GF-D8 (cell line): ENCODE results near the gene TMEM218.

Experiments
- DNase-seq: peaks from one replicate; lab custom pipeline; 2025; lab: John Stamatoyannopoulos, UW

TMEM218 gene

DNA sequence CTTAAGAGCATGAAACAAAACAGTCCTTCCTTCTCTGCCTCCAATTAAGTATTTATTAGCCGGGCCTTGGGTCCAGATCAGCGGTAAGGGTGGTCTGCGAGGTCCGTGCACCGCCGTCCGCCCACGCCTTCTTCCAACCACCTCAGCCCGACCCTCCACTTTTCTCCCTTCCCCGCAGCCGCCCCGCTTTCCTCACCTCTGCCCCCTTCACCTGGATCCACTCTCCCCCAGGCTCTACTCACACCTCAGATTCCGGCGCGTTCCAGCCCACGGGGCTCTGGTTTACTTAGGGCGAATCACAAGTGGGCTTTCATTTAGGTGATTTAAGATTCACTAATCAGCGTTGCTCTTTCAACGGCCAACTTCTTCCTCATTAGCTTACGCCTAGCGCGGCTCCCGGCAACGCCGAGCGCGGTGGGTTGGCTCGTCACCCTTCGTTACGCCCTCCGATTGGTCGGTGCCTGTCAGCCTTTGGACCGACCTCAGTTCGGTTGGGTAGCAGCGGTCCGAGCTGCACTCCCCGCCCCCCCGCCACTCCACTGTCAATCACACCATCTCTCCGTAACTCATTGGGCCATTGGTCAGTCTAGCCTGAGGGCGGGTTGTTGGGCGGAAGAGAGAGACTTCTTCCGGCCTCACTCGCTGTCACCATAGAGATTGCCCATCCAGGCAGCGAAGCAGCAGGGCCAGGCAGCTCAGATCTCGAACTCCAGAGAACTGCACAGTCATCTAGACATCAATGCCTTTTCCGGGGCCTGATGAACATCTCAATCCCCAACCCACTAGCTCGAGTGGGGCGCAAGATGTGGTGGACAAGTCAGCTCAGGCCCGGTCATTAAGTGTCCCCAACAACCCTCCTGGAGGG, at the start of gene TMEM218:
Gene TMEM218, minus strand, starts transcription at position 284 of the 865 bp plus-strand sequence. CDS start 9,385 bp downstream, outside the sequence.
- DNase-seq: peak; percentile 100

DNA sequence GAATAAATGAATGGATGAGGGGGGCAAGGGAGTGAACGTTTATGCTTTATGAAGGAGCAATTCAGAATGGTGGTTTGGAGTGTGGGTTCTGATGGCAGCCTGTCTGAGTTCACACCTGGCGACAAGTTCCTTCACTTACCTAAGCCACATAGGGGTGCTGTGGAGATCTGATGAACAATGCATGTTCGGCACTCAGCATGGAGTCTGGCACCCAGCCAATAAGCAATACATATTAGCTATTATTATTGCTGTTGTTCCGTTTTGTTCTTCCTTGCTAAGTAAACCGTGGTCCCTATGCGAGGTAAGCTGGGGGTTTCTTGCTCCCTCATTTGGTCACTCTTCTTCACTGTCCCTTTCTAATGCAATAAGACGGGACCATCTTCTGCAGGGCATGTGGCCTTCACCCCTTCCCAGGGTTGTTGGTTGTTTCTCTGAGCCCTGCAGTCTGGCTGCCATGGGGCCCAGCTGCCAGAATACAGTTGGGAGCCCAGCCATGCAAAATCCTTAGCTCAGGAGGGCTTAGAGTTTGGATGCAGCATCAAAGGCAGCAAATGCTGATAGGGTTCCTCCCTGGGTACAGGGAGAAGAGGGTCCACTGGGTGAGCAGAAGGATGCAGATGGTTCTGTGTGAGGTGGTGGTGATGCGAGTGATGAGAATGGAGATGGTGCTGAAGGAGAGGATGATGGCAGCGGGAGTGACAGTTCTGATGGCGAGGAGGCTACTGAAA, 46.7 kb upstream of the TMEM218 start:
- no peak for DNase-seq

DNA sequence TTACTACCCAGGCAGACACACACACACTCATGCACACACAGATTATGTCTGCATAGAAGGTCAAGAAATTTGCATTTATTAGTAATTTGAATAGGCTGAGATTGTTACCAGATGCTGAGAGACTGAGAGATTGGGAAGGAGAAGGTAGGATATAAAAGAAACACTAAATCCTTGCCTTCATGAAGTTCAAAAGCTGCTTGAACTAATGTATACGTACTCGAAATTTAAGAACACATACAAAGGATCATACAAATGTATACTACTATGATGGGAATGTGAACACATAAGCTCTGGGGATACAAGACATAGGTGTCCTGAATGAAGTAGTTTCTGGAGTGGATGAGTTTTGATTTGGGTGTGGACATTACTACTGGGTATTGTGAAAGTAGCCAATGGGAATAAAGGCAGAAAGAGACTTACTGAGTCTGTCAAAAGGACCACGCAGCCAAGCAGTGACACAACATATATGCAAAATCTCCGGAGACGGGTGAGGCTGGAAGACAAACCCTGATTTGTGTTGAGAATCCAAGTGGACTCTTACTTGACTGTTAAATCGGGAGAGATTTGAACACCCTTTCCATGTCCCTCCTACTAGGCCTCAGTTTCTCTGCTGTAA, 45.8 kb upstream of the TMEM218 start:
- DNase-seq: no peak

DNA sequence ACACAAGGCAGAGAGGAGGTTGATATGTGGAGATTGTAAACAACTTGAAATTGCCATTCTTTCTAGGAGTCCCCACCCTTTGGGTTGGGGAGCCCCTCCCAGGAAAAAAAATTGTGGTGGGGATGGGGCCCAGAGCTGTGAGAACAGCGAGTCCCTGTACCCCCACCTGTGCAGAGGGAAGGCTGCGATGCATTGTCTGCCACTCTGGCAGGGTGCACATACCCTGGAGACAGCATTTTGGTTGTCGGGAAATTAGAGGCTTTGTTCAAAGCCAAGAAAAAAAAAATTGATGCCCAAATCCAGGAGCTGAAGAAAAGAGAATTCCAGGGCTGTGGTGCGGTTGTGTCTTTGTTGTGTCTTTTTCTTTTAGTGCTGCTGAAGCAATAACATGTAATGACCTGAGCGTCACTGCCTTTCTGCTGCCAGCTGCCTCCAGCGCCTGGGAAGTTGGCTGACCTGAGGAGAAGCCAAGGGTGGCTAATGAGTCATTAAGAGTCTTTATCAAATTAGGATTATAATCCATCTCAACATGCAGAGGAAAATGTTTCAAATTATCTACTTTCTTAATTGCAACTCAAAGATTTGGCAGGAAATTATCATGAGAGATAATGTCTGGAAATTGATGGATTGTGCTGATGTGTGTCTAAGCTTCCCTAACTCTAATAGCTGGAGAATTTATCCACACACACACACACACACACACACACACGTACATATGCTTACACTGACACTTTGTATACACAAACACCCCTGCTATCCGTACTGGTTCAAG, 45.1 kb upstream of the TMEM218 start:
- no peak for DNase-seq

DNA sequence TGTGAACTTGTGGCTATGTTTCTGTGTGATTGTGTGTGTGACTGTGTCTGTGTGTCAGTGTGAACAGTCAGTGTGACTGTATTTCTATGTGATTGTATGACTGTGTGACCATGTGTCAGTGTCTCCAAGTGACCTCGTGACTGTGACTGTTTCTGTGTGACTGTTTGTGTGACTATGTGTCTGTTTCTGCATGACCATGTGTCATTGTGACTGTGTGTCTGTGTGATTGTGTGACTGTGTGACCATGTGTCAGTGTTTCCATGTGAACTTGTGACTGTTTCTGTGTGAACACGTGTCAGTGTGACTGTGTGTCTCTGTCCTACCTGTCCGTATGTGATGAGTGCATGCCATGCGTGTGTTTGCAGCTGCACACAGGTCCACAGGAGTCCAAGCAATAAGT, 44.3 kb upstream of the TMEM218 start:
- no peak for DNase-seq

DNA sequence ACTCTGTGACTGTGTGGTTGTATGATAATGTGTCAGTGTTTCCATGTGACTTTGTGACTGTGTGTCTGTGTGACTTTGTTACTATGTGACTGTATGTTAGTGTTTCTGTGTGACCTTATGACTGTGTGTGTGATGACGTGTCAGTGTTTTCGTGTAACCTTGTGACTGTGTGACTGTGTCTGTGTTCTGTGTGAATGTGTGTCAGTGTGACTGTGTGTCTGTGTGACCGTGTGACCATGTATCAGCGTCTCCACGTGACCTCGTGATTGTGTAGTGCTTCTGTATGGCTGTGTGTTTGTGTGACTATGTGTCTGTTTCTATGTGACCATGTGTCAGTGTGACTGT, 43.6 kb upstream of the TMEM218 start:
- no peak for DNase-seq

DNA sequence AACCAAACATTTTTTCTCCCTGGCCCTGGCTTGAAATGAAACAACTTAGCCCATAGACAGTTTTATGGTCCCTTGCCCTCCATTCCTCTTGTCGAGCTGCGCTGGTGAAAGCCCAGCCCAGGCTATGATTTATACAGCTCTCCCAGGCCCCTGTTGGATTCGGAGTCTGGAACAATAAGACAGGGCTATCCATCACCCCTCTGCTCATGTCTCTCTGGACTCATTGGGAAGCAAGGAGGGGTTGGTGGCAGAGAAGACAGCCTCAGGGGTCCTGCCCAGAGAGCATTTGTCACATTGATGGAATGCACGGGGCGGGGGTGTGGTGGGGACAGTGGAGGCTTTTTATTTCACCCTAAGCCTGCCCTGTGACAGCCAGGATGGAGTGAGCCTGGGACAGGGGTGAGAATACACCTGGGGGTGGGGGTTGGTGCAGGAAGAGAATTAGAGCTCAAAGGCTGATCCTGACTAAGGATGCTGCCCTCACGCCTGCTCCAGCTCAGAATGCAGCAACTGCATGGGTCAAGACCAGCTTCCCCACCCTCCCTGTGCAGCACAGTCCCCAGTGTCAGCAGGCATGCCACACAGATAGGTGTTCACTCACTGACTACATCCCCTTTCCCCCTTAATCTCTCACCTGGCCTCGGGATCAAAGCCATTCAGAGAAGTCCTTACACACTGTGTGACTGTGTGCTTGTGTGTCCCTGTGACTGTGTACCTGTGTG, 43.1 kb upstream of the TMEM218 start:
- no peak for DNase-seq

DNA sequence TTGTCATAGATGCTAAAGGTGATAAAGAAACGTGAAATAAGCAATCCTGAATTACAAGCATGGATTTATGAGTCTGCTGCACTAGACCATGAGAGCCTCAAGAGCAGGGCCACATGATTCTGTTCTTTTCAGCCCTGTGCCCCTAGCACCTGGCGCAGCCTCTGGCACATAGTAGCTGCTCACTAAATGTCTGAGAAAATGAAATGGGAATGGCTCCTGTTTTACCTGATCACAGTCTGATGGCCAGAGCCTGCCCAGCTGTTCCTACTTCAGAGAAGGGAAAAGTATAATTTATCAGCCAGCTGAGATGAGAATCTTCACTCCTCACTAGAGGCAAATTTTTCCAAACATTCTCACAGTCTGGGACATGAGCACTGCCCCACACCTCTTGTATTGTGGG, 42.4 kb upstream of the TMEM218 start:
- DNase-seq: no peak

DNA sequence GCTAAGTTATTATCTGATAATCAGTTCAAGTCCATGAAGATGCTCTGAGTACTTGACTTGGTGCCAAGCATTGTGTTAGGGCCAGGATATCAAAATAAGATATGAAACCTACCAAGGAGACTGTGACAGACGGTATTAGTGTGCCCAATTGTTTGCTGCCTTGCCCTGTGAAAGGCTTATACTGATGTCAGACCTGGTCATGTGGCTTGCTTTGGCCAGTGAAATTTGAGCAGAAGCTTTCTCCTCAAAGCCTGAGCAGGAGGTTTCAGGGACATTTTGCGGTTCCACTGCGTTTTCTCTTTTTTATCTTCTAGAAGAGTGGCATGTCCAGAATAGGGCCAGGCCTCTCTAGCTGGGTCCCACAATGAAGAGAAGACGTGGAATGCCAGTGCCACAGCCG, 37.3 kb upstream of the TMEM218 start:
- no peak for DNase-seq

DNA sequence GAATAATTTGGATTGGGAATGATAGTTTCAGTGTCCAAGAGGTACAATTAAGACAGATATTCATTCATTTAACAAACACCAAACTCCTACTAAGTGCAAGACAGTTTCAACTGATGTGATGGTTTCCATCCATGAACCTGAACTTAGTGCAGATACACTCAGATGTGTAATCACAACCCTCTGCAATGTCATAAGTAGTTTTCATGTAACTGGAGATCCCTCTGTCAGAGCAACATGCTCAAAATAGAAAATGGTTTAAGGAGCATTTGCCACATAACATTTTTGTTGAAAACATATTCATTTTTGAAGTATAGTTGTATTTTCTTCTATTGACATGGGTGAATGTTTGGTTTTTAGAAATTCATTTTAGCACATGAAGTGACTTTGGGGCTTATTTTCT, 36.6 kb upstream of the TMEM218 start:
- no peak for DNase-seq

DNA sequence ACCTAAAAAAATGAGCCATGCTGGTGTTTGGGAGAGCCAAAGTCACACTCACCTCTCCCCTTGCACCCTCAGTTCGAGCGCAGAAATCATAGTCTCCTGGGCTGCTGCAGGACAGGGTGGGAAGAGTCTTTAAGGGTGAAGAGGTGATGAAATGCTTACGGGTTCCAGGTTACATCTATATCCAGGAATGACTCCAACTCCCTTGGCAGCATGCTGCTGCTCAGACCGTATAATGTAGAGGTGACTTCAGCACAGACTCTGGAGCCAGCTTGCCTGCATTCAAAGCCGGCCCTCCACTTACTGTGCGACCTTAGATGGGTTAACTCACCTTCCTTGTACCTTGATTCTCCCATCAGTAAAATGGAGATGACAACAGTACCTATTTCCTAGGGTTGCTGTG, 35.9 kb upstream of the TMEM218 start:
- DNase-seq: no peak

DNA sequence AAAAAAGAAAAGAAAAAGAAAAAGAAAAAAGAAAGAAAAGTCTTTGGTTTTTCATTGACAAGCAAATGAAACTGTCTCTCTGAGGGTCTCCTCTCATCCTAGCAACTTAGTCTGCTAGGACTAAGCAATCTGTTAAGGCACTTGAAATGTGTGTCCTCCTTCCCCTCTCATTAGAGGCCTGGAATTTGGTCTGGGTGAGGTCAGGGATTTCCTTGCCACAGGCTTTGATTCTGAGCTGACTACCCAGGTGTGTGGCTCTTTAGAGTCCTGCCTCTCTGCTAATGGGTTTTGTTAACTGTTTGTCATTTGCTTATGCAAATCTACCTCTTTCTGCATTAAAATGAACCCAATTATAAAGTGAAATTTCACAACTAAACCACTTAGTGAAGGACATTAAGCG, 34.8 kb upstream of the TMEM218 start:
- no peak for DNase-seq

DNA sequence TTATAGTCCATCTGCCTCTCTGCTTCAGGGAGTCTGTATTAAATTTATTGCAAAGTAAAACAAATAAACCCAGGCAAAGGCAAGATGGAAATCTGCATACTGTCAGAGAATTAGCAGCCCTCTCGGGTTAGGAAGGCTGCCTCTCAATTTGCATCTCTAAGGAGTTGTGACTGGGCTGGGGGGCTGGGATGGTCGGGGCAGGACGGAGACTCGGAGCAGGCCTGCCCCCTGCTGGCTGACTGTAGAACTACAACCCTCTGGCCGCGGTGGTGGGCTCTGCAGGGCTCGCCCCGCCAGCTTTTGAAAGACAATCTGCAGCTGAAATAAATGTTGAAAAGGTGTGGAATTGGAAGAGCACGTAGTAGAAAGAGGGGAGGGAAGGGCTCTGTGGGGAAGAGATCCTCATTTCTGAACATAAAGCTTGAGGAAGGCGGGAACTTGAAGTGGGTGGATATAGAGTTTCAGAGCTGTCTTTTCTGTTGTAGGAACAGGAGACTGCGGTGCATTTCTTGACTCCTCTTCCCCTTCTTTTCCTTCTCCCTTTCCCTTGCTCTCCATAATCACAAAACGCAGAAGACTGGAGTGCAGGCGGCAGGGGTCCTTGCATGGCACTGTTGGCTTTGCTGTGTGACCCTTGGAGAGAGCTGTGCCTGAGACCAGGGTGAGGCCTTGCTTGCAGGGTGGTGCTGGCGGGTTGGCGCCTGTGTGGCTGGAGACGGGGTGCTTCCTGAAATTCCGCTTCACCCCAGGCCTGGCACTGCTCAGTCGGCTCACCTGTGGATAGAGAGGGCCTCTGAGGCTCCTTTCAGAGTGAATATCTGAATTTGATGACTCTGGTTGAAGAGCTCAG, 30.5 kb upstream of the TMEM218 start:
- no peak for DNase-seq

DNA sequence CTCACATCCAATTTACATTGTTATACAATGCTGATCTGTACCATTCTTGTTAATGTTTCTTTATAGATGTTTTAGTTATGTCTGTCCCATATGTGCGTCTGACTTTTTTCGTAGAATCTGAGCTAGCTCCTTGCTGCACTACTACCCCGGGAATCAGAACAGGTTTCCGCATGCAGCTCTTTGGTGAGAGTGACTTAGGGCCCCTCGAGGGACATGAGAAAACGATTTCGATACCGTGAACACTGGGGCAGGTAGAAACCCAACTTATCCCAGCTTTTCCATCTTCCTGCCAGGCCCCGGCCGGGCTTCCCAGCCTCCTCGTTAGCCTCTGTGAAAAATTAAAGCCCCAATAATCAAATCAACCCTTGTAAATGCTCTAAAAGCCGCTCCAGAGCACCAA, 29.8 kb upstream of the TMEM218 start:
- DNase-seq: no peak

DNA sequence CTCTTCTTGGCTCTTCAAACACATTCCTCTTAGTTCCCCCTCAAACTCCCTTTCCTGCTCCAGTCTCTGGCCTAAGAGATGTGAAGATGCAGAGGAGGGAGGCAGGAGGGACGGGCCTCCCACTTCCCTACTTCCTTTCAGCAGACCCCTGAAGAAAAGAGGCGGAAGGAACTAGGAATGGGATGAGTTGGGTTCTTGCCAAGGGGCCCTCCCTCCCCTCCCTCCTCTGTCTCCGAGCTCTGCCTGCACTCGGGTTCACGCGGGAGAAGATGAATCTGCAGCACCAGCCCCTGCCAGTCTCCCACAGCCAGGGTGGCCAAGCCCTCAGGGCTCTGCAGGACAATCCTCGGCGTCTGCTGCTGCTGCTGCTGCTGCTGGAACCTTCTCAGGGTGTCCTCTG, 28.8 kb upstream of the TMEM218 start:
- no peak for DNase-seq

DNA sequence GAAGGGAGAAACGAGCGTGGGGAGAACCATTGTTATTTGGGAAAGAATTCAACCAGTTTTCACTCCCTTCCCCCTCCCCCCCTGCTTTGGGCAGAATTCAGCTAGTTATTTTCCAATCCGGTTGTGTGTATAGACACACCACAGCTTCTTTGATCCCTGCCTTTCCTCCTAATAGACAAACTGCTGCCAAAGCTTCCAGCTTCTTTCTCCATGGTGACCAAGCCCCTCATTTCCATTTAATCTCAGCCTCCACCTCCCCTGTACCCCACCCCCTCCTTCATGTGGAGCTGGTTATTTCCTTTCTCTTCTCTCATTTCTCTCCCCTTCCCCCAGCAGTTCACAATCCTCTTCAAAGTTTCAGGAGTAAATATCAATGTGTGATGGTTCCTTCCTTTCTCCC, 28.4 kb upstream of the TMEM218 start:
- DNase-seq: no peak

DNA sequence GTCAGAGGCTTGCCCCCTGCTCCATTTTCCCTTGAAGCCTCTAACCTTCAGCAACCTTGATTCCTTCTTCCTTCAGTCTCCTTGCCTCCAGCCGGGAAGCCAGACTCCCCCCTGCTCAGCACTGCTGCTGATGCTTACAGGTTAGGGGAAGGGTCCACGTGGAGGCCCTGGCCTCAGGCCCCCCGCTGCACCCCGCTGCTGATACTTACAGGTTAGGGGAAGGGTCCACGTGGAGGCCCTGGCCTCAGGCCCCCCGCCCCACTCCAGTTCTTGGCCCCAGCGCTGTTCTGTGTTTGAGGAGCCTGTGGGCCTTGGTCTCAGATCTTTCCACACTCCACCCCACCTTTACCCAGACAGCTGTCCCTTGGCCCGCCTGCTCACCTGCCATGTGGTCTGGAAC, 27.5 kb upstream of the TMEM218 start:
- no peak for DNase-seq

DNA sequence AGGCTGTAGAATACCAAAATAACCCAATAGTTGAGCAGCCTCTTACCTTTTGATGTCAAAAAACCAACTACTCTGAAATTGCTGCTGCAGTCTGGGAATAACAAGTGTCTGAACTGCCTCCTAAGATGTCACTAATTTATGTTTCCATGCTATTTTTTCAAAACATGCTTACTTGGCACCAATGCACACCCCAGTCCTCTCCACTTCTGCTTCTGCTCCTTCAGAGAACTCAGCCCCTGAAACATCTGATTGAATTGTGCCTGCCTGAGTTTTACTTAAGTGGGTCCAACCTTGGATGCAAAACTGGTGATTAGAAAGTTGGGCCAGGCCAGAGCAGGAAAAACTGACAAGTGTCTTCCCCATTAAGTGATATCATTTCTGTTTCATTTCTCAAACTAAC, 24.6 kb upstream of the TMEM218 start:
- no peak for DNase-seq

DNA sequence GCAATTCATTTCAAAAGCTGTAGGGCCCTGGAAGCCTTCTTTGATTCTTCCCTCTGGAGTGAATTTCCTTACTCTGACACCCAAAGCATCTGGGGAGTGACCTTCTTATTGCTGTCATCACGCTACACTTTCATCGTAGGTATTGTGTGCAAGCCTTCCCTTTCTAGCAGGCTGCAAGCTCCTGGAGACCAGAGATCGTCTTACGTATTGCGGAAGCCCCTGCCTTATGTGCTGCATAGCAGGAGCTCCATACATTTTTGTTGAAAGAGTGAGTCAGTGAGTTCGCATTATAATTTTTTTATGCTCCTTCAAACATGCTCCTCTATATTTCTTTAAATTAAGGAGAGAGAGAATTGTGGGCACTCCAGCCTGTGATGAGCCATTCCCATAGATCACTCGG, 21.2 kb upstream of the TMEM218 start:
- DNase-seq: no peak

DNA sequence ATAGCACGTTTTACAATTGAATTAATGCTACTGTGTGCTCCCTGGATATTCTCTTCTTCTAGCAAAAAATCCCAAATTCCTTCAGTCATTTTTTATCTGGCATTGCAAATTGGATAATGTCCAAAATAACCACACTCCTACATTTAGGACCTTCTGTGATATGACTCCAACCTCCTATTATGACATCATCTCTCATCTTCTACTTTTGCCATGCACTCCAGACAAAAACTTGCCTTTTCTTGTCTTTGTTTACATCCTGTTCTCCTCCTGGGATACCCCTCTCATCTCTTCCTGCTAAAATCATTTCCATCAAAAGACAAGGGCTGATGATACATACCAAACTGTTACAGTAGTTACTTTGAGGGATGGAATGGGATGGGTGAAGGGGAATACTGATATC, 20.6 kb upstream of the TMEM218 start:
- no peak for DNase-seq
